ENCODE data around the gene SLC6A4. TPM values are rescaled to one million over a fixed set of nuclear protein-coding genes. Genes with fewer than 3 reads are reported as not detected.

SLC6A4 gene
- total RNA-seq, 1 donor from 2014 or later, result 140 TPM

- intact Hi-C loops (cut with DNase I), result no loop called here
- Histone ChIP-seq H3K9me3 (no peaks in the 10 kb centered on the region), H3K4me1 (no peaks in the 10 kb centered on the region), H3K27me3 (ENCODE audit: low read depth) (no peaks in the 10 kb centered on the region), H3K36me3 (peaks cover 84% of the 10 kb centered on the region), H3K4me3 (no peak overlapping the region), H3K27ac (no peak overlapping the region)
- ATAC-seq, result no peak
- DNase-seq, result no peak
- no peak for TF ChIP-seq CTCF (IDR thresholded peaks at IDR 0.05)
These were observed 58.6 kb downstream of the SLC6A4 start for GRCh38 chr17:30176855-30177254.

- peaks cover 61% of the 10 kb centered on the region for H3K36me3 ChIP-seq
- H3K27me3 ChIP-seq (ENCODE audit: low read depth), result no peaks in the 10 kb centered on the region
- intact Hi-C loops (cut with DNase I), result no loop called here
- no peaks in the 10 kb centered on the region for H3K4me1 ChIP-seq
- H3K9me3 ChIP-seq, result no peaks in the 10 kb centered on the region
- no peak overlapping the region for H3K27ac ChIP-seq
- H3K4me3 ChIP-seq, result no peak overlapping the region
- DNase-seq, result no peak
- TF ChIP-seq CTCF (IDR thresholded peaks at IDR 0.05), result no peak
- no peak for ATAC-seq
These were observed 60.9 kb downstream of the SLC6A4 start for GRCh38 chr17:30174556-30174955.

GRCh38 chr17:30173649-30174048 lies 61.8 kb downstream of the SLC6A4 start:
- peaks cover 52% of the 10 kb centered on the region for H3K36me3 ChIP-seq
- DNase-seq, result no peak

GRCh38 chr17:30172560-30172959 lies 62.9 kb downstream of the SLC6A4 start:
- no peak for TF ChIP-seq CTCF (IDR thresholded peaks at IDR 0.05)
- Histone ChIP-seq H3K27me3 (ENCODE audit: low read depth) (no peaks in the 10 kb centered on the region), H3K9me3 (no peaks in the 10 kb centered on the region), H3K4me3 (no peak overlapping the region), H3K4me1 (no peaks in the 10 kb centered on the region), H3K27ac (no peak overlapping the region), H3K36me3 (peaks cover 41% of the 10 kb centered on the region)
- ATAC-seq (no peak), DNase-seq (no peak)
- intact Hi-C loops (cut with DNase I), result no loop called here

More at GRCh38 chr17:30173649-30174048, 61.8 kb downstream of the SLC6A4 start:
- no peak for ATAC-seq
- H3K4me3 ChIP-seq, result no peak overlapping the region
- H3K27ac ChIP-seq, result no peak overlapping the region
- no peak for TF ChIP-seq CTCF (IDR thresholded peaks at IDR 0.05)
- H3K27me3 ChIP-seq (ENCODE audit: low read depth), result no peaks in the 10 kb centered on the region
- H3K9me3 ChIP-seq, result no peaks in the 10 kb centered on the region
- intact Hi-C loops (cut with DNase I), result no loop called here
- no peaks in the 10 kb centered on the region for H3K4me1 ChIP-seq

GRCh38 chr17:30170415-30170987 lies 65.0 kb downstream of the SLC6A4 start:
- no peak overlapping the region for H3K4me3 ChIP-seq
- no peaks in the 10 kb centered on the region for H3K9me3 ChIP-seq
- no peaks in the 10 kb centered on the region for H3K4me1 ChIP-seq
- DNase-seq (no peak), ATAC-seq (no peak)
- H3K27ac ChIP-seq, result no peak overlapping the region
- TF ChIP-seq CTCF (IDR thresholded peaks at IDR 0.05), result no peak
- H3K27me3 ChIP-seq (ENCODE audit: low read depth), result no peaks in the 10 kb centered on the region
- peaks cover 27% of the 10 kb centered on the region for H3K36me3 ChIP-seq
- intact Hi-C loops (cut with DNase I), result no loop called here
